Activated CD4-positive, alpha-beta memory T cell treated with anti-CD3 and anti-CD28 coated beads, Interleukin-2, amount 10 ng/mL, durations not matched to agents 7 days and 5 days (primary cell): Measurements from ENCODE around the gene CCDC171. TPM values are rescaled to one million over a fixed set of nuclear protein-coding genes. Genes with fewer than 3 reads are reported as not detected.
"Not testable (repeated sequence)": the region's sequence is repeated elsewhere in the genome, so short reads cannot be mapped to it uniquely, and the experiment has no call there.

Experiments used
- CTCF ChIA-PET: fragments of 350-600 bp; sonication (Branson Sonifier 250); formaldehyde crosslinking; loops from one replicate; lab custom pipeline; 2021; ENCODE audit warnings: antibody characterized with exemption, inconsistent platforms; lab: Charles Lee
- POLR2A ChIA-PET: fragments of 350-600 bp; sonication (Branson Sonifier 250); formaldehyde crosslinking; loops from one replicate; lab custom pipeline; 2021; ENCODE audit warnings: antibody characterized with exemption; lab: Charles Lee
- DNase-seq: peaks from one replicate; pipeline ENCODE4 v3.0.0-alpha.2; 2020
- H3K27ac Mint-ChIP-seq: one replicate; pipeline ENCODE4 v1.8.0; 2021; ENCODE audit warnings: mild to moderate bottlenecking, mixed read lengths
- H3K27me3 Mint-ChIP-seq: one replicate; pipeline ENCODE4 v1.8.0; 2021; ENCODE audit warnings: mixed read lengths
- H3K36me3 Mint-ChIP-seq: one replicate; pipeline ENCODE4 v1.8.0; 2021; ENCODE audit warnings: low read depth, mixed read lengths
- H3K4me1 Mint-ChIP-seq: one replicate; pipeline ENCODE4 v1.8.0; 2021; ENCODE audit warnings: mixed read lengths
- H3K4me3 Mint-ChIP-seq: one replicate; pipeline ENCODE4 v1.8.0; 2021; ENCODE audit warnings: mild to moderate bottlenecking, mixed read lengths
- H3K9me3 Mint-ChIP-seq: one replicate; pipeline ENCODE4 v1.8.0; 2021; ENCODE audit warnings: mixed read lengths
- total RNA-seq, 2 experiments: library from RNA; stranded (reverse); gene quantifications; one replicate each; pipeline ENCODE4 v1.2.3, GENCODE V29; 2021

The CCDC171 gene
- total RNA-seq, 2 experiments from 2014 or later = 2.1 to 2.5 TPM

DNA sequence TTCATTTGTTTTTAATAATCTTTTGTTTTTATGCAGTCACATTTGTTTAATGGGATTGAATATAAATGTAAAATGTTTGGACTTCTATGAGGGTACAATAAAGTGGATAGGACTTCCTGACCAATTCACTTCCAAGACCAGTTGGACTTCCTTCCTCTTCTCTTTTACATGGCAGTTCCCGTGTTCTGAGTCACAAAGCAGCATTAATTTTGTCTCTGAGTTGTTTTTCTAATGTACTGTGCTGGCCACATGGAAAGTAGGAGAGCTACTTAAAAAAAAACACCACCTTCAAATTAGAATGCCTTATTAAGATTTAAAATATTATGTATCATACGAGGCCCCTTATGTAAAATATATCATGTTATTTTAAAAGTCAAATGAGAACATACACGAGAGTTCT is 87.3 kb downstream of the CCDC171 start:
- no peak for DNase-seq
- no peak overlapping the region for H3K27ac Mint-ChIP-seq
- H3K4me3 Mint-ChIP-seq = no peak overlapping the region
- H3K36me3 Mint-ChIP-seq = no peaks in the 10 kb centered on the region
- H3K9me3 Mint-ChIP-seq = no peaks in the 10 kb centered on the region
- no peaks in the 10 kb centered on the region for H3K4me1 Mint-ChIP-seq
- POLR2A ChIA-PET = no interaction called here
- CTCF ChIA-PET = no interaction called here
- no peaks in the 10 kb centered on the region for H3K27me3 Mint-ChIP-seq

DNA sequence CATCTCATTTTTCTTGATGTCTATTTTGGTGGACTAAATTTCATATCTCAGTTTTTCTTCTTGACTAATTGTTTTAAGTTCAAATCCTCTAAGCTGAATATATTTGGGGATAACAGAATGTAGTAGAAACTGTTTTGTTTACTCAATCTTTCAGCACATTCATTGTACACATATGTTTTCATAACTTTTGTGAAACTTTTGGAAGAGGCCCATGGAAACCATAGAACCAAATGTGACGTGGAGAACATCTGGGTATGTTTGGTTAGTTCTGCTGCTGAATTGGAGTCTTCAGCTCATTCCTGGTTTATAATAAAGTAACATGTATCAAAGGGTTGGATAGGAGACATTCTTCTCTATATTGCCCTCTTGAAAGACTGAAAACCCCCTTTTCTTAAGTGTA is 88.4 kb downstream of the CCDC171 start:
- Mint-ChIP-seq H3K27me3 (peaks cover 3% of the 10 kb centered on the region), H3K36me3 (no peaks in the 10 kb centered on the region), H3K4me1 (no peaks in the 10 kb centered on the region), H3K9me3 (no peaks in the 10 kb centered on the region), H3K27ac (no peak overlapping the region), H3K4me3 (no peak overlapping the region)
- ChIA-PET POLR2A (no interaction called here), CTCF (interaction anchor here (1.4 kb wide), 1 partner anchor 19 kb away, joined by 3 read pairs; no protein-coding TSS in a partner anchor)
- no peak for DNase-seq

DNA sequence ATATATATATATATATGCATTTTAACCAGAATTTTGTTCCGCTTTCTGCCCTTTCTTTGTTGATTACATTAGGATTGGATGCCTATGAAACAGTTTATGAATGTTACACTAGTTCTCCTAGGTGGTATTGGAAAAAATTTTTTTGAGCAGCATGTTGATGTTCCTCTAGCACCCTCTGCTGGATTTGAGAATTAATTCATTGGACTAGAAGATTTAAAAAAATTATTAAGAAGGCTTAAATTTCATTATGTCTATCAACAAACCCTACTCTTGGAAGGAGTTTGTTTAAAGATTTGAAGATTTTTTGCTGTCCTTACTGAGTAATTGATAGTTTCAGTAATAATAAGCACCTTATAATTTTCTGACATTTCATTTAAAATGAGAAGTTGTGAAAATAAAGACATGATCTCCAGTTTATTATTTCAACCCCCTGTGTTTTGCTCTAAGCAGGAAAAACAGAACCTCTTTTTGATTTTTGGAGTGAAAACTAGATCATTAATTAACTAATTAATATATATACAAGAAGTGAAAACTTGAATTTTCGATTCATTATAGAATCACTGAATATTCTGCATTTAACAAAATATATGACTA is 89.6 kb downstream of the CCDC171 start:
- Mint-ChIP-seq H3K36me3 (no peaks in the 10 kb centered on the region), H3K4me1 (no peaks in the 10 kb centered on the region), H3K27me3 (peaks cover 4% of the 10 kb centered on the region), H3K4me3 (no peak overlapping the region), H3K27ac (no peak overlapping the region), H3K9me3 (no peaks in the 10 kb centered on the region)
- ChIA-PET CTCF (interaction anchor here (1.4 kb wide), 1 partner anchor 20 kb away, joined by 3 read pairs; no protein-coding TSS in a partner anchor), POLR2A (no interaction called here)
- no peak for DNase-seq

DNA sequence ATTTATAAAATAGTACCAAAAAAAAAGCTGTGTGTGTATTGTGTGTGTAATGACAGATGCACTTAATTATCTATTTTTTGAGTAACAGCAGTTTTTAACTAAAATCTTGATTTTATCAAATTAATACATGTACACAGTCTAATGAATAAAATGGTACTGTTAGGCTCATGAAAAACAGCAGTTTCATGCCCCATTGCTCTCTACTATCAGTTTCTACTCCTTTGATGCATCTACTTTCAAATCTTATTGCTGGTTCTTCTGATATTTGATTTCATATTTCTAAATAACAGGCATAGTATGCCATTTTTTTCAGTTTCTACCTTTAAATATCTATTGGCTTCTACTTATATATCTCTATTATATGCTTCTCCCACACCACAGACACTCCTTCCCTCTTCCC is 117.4 kb downstream of the CCDC171 start:
- CTCF ChIA-PET = no interaction called here
- no peaks in the 10 kb centered on the region for H3K4me1 Mint-ChIP-seq
- no peaks in the 10 kb centered on the region for H3K27me3 Mint-ChIP-seq
- no peak overlapping the region for H3K4me3 Mint-ChIP-seq
- H3K9me3 Mint-ChIP-seq = no peaks in the 10 kb centered on the region
- H3K36me3 Mint-ChIP-seq = no peaks in the 10 kb centered on the region
- no peak overlapping the region for H3K27ac Mint-ChIP-seq
- POLR2A ChIA-PET = interaction anchor here (0.7 kb wide), 1 partner anchor 413 kb away, joined by 3 read pairs; no protein-coding TSS in a partner anchor
- no peak for DNase-seq

DNA sequence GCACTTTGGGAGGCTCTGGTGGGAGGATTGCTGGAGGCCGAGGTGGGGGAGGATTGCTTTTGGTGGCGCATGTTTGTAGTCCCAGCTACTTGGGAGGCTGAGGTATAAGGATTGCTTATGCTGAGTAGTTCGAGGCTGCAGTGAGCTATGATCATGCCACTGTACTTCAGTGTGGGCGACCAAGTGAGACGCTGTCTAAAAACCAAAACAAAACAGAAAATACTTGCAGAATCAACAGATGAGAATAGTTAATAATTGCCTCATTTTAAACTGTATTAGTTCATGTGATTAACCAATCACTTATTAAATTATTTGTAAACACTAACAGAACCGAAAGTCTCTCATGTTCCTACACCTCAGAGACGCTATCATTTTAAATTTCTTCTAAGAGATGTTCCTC is 118.1 kb downstream of the CCDC171 start:
- CTCF ChIA-PET = no interaction called here
- no peak overlapping the region for H3K27ac Mint-ChIP-seq
- no peaks in the 10 kb centered on the region for H3K36me3 Mint-ChIP-seq
- H3K4me3 Mint-ChIP-seq = no peak overlapping the region
- no peaks in the 10 kb centered on the region for H3K9me3 Mint-ChIP-seq
- H3K27me3 Mint-ChIP-seq = no peaks in the 10 kb centered on the region
- H3K4me1 Mint-ChIP-seq = no peaks in the 10 kb centered on the region
- POLR2A ChIA-PET = no interaction called here
- no peak for DNase-seq

DNA sequence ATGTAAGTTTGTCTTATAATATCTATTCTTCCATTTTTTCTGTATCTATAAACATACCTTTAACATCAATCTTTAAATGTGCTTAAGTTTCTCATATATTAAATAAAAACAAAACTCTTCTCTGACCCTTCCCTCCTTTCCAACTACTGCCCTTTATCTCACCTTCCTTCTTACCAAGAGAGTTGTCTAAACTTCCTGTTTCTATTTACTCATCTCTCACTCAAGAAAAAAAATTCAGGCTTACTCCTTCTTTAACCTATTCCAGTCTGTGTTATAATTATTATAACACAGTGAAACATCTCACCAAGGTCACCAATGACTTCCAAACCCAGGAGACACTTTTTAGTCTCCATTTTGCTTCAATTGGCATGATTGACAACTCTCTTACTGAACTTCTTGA is 140.9 kb downstream of the CCDC171 start:
- POLR2A ChIA-PET = no interaction called here
- no peak for DNase-seq
- H3K27me3 Mint-ChIP-seq = no peaks in the 10 kb centered on the region
- H3K27ac Mint-ChIP-seq = no peak overlapping the region
- H3K4me1 Mint-ChIP-seq = peaks cover 2% of the 10 kb centered on the region
- H3K9me3 Mint-ChIP-seq = peaks cover 2% of the 10 kb centered on the region
- H3K4me3 Mint-ChIP-seq = no peak overlapping the region
- CTCF ChIA-PET = no interaction called here
- no peaks in the 10 kb centered on the region for H3K36me3 Mint-ChIP-seq

DNA sequence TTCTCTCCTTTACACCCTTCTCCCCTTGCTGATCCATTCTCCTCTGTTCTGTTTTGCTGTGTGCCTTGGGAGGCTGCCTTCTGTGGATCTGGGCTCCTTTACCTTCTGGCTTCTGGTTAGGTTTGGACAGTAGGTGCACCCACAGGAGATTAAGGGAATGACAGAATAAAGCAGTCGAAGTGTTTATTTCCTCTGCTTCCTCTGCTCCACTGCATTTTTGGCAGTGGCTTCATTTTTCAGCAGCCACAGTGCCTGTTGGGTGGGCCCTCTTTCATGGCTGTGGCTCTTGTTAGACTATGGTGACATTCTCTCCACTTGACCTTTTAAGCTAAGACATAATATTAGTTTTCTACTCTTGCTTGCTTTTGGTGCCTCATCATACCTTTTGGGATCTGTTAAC is 144.1 kb downstream of the CCDC171 start:
- H3K36me3 Mint-ChIP-seq = no peaks in the 10 kb centered on the region
- no peak overlapping the region for H3K4me3 Mint-ChIP-seq
- DNase-seq = no peak
- H3K9me3 Mint-ChIP-seq = peaks cover 2% of the 10 kb centered on the region
- CTCF ChIA-PET = no interaction called here
- POLR2A ChIA-PET = interaction anchor here (0.6 kb wide), 1 partner anchor 422 kb away, joined by 3 read pairs; no protein-coding TSS in a partner anchor
- H3K4me1 Mint-ChIP-seq = peaks cover 2% of the 10 kb centered on the region
- no peak overlapping the region for H3K27ac Mint-ChIP-seq
- no peaks in the 10 kb centered on the region for H3K27me3 Mint-ChIP-seq

DNA sequence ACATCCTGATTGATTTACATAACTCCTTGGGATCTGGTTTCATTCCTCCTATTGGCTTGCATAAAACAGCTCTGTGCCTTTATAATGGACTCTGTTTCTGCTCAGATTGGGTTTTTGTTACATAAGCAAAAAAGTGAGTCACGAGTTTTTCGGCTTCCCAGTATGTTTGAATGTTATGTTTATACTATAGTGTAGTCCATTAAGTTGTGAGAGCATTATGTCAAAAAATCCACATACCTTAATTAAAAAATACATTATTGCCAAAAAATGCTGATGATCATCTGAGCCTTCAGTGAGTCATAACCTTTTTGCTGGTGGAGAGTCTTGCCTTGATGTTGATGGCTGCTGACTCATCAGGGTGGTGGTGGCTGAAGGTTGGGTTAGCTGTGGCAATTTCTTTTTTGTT is 144.6 kb downstream of the CCDC171 start:
- ChIA-PET POLR2A (no interaction called here), CTCF (no interaction called here)
- Mint-ChIP-seq H3K27me3 (no peaks in the 10 kb centered on the region), H3K4me1 (peaks cover 2% of the 10 kb centered on the region), H3K9me3 (peaks cover 2% of the 10 kb centered on the region), H3K36me3 (no peaks in the 10 kb centered on the region), H3K27ac (no peak overlapping the region), H3K4me3 (no peak overlapping the region)
- no peak for DNase-seq

DNA sequence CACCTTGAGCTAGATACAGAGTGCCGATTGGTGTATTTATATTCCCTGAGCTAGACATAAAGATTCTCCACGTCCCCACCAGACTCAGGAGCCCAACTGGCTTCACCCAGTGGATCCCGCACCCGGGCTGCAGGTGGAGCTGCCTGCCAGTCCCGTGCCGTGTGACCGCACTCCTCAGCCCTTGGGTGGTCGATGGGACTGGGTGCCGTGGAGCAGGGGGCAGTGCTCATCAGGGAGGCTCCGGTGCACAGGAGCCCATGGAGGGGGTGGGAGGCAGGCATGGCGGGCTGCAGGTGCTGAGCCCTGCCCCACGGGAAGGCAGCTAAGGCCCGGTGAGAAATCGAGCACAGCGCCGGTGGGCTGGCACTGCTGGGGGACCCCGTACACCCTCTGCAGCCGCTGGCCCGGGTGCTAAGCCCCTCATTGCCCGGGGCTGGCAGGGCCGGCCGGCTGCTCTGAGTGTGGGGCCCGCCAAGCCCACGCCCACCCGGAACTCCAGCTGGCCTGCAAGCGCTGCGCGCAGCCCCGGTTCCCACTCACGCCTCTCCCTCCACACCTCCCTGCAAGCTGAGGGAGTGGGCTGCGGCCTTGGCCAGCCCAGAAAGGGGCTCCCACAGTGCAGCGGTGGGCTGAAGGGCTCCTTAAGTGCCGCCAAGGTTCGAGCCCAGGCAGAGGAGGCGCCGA is 147.2 kb downstream of the CCDC171 start:
- POLR2A ChIA-PET, H3K27me3 Mint-ChIP-seq, H3K27ac Mint-ChIP-seq, CTCF ChIA-PET, H3K36me3 Mint-ChIP-seq, H3K4me3 Mint-ChIP-seq, H3K9me3 Mint-ChIP-seq, DNase-seq, H3K4me1 Mint-ChIP-seq: not testable (repeated sequence)

DNA sequence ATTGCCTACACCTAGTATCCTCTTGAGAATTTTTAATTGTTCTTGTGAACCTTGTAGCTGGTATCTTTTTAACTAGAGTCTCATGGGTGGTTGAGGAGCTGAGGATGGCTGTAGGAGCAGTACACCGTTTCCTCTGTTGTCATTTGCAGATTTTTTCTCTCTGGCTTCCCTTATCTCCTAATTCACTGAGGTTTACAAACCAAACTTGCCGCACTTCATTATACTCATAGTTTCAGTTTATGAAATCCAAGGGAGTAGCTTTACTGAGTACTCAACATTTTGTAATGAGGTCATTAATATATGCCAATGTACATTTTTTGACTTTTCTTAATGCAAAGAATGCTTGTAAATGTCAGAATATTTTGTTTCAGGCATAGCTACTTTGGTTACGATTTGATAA is 154.2 kb downstream of the CCDC171 start:
- H3K9me3 Mint-ChIP-seq = no peaks in the 10 kb centered on the region
- no peak for DNase-seq
- H3K27me3 Mint-ChIP-seq = no peaks in the 10 kb centered on the region
- H3K36me3 Mint-ChIP-seq = no peaks in the 10 kb centered on the region
- no peak overlapping the region for H3K27ac Mint-ChIP-seq
- no peaks in the 10 kb centered on the region for H3K4me1 Mint-ChIP-seq
- H3K4me3 Mint-ChIP-seq = no peak overlapping the region
- ChIA-PET POLR2A (no interaction called here), CTCF (no interaction called here)

DNA sequence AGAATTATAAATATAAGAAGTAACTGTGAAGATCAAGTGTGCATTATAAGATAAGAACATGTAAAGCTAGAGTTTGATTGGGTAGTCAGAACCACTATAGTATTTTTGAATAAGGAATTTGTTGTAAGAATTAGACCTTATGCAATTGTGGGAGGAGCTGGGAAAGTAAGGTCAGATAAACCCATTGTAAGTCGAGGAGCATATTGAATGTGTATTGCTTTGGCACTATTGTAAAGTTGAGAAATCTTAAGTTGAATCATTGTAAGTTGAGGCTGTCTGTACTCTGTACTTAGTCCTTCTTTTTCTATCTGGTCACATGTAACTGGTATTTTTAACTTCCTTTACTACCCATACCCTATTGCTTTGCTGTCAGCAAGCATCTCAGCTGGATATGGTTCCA is 158.7 kb downstream of the CCDC171 start:
- CTCF ChIA-PET = no interaction called here
- H3K4me1 Mint-ChIP-seq = no peaks in the 10 kb centered on the region
- H3K36me3 Mint-ChIP-seq = no peaks in the 10 kb centered on the region

DNA sequence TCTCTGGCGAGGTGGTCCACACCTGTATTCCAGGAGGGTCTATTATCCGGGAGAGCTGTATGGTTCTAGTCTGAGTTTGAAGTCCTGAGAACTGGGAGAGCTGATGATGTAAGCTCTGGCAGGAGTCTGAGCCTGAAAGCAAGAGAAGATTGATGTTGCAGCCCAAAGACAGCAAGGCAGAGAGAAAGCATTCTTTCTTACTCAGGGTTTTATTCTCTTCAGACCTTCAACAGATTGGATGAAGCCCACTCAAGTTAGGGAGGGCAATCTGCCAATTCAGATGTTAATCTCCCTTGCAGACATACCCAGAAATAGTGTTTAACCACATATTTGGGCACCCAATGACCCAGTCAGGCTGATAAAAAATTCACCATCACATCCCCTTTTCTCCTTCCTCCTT is 159.1 kb downstream of the CCDC171 start:
- H3K4me3 Mint-ChIP-seq = no peak overlapping the region
- H3K27ac Mint-ChIP-seq = no peak overlapping the region

More for the DNA sequence above, 158.7 kb downstream of the CCDC171 start:
- POLR2A ChIA-PET = no interaction called here
- no peaks in the 10 kb centered on the region for H3K9me3 Mint-ChIP-seq
- no peak for DNase-seq
- H3K27ac Mint-ChIP-seq = no peak overlapping the region
- no peaks in the 10 kb centered on the region for H3K27me3 Mint-ChIP-seq
- no peak overlapping the region for H3K4me3 Mint-ChIP-seq

DNA sequence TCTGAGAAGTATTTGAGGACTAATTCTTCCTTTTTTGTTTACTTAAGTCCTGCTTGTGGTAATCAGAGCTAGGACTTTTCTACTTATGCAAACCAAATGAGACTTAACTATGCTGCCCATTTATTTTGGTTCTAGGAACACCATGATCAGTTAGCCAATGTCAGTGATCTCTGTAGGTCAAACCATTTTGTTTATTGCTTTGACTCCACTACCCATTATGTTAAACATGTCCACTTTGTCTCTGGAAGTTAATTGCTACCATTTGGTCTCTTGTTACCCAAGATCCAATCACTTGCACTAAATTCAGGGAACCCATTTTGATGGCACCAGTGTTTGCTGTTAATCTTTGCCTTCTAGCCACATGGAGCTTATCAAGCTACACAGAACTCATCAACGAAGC is 161.9 kb downstream of the CCDC171 start:
- no peaks in the 10 kb centered on the region for H3K4me1 Mint-ChIP-seq
- CTCF ChIA-PET = no interaction called here
- POLR2A ChIA-PET = no interaction called here

More for the DNA sequence above, 159.1 kb downstream of the CCDC171 start:
- no peaks in the 10 kb centered on the region for H3K36me3 Mint-ChIP-seq
- no peaks in the 10 kb centered on the region for H3K9me3 Mint-ChIP-seq
- ChIA-PET CTCF (no interaction called here), POLR2A (no interaction called here)
- DNase-seq = no peak
- H3K4me1 Mint-ChIP-seq = no peaks in the 10 kb centered on the region
- no peaks in the 10 kb centered on the region for H3K27me3 Mint-ChIP-seq

More for the DNA sequence above, 161.9 kb downstream of the CCDC171 start:
- no peaks in the 10 kb centered on the region for H3K27me3 Mint-ChIP-seq
- no peak overlapping the region for H3K27ac Mint-ChIP-seq
- no peak overlapping the region for H3K4me3 Mint-ChIP-seq
- H3K36me3 Mint-ChIP-seq = no peaks in the 10 kb centered on the region
- no peaks in the 10 kb centered on the region for H3K9me3 Mint-ChIP-seq
- no peak for DNase-seq
